Measurements from ENCODE around the gene MAD1L1.

Gene MAD1L1

DNA sequence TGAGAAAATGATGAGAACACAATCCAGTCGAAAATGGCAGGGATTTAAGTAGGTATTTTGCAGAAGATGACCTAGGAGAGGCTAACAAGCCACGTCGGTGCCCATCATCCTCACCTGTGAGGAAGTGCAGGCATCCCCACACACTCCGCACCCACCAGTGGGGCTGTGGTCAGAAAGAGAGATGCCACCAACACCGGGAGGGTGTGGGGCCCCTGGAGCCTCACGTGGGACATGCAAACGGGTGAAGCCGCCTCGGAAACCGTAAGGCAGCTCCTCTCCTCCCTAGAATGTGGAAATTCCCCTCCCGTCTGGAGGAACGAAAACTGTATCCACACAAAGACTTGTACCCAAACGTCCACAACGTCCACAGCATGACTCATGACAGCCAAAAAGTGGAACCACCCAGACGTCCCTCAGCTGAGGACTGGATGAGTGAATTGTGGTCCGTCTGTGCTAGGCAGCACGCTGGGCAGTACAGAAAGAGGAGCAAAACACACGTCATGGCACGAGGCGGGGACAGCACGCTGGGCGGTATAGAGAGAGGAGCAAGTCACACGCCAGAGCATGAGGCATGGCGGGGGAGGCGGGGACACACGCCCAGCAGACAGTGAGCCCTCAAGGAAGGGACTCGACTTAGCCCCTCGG, 316.7 kb downstream of the MAD1L1 start:
- DNase-seq, result no peak

DNA sequence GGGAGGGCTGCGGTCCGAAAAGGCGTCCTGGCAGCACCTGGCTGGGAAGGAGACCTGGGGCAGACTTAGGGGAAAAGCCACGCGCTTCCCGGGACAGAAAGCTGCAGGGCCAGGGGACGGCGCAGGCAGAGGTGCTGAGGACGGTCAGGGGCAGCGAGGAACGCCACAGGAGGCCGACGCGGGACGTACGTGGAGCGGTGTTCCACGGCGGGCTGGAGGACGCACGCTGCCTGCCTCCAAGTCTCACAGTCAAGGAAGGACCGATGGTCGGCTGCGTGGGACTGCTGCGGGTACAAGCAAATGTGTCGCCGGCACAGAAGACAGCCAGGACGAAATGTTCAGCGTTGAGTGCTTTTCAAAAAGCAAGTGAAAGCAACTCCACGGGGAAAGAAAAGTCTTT, 317.4 kb downstream of the MAD1L1 start:
- no peak for DNase-seq

DNA sequence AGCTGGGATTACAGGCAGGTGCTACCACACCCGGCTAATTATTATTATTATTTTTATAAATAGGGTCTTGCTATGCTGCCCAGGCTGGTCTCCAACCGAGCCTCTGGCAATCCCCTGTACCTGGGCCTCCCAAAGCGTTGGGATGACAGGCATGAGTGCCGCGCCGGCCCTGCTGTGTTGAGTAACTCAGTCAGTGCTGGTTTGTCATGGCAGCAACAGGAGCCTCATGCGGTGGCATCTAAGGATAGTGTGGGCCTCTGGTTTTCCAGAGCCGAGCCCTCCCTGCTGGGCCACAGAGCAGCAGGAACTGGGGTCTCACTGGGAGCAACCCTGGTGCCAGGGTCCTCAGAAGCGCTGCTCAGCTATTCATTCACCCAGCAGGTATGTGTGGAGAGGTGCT, 318.0 kb downstream of the MAD1L1 start:
- no peak for DNase-seq

DNA sequence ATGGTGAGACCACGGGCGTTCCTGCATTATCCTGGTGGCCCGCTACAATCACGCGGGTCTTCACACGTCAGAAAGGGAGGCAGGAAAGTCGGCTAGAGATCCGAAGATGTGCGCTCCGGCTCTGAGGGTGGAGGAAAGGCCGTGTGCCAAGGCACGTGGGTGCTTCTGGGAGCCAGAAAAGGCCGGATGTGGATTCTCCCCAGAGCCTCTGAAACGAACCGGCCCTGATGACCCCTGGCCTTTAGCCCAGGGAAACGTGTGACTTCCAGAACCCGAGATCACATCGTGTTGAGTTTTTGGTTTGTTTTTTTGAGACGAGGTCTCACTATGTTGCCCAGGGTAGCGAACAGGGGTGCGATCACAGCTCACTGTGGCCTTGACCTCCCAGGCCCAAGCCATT, 318.4 kb downstream of the MAD1L1 start:
- DNase-seq, result no peak

DNA sequence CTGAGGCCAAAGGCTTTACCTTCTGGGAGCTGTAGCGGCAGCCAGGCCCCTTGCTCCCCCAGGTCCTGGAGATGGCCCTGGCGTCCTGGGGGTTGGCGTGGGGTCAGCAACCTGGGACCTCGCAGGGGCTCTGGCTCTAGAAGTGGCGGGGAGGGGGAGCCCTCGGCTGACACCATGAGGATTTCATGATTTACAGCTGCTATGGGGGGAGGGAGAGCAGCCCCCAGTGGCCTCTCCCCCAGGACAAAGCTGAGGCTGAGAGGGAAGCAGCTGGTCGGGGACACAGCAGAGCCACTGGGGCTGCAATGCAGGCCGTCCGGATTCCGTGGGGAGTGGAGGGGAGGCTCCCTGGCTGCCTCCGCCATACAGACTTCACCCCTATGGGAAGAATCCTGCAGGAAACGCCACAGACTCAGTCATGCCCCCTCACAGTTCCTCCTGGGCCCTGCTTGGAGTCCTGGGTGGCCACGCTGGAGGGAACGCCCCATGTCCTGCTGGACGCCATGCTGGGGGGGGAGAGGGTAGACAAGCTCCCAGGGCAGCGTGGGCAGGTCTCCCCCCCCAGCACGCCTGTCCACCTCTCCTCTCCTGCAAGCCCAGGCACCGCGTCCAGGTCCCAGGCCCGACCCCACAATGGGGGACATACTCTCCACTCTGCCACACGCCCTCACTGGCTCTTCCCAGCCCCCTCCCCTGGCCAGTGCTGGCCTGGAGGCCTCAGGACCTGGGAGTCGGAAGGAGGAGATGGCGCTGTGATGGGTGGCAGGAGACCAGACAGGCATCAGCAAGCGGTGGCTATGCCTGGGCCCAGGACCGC, 319.1 kb downstream of the MAD1L1 start:
- no peak for DNase-seq

DNA sequence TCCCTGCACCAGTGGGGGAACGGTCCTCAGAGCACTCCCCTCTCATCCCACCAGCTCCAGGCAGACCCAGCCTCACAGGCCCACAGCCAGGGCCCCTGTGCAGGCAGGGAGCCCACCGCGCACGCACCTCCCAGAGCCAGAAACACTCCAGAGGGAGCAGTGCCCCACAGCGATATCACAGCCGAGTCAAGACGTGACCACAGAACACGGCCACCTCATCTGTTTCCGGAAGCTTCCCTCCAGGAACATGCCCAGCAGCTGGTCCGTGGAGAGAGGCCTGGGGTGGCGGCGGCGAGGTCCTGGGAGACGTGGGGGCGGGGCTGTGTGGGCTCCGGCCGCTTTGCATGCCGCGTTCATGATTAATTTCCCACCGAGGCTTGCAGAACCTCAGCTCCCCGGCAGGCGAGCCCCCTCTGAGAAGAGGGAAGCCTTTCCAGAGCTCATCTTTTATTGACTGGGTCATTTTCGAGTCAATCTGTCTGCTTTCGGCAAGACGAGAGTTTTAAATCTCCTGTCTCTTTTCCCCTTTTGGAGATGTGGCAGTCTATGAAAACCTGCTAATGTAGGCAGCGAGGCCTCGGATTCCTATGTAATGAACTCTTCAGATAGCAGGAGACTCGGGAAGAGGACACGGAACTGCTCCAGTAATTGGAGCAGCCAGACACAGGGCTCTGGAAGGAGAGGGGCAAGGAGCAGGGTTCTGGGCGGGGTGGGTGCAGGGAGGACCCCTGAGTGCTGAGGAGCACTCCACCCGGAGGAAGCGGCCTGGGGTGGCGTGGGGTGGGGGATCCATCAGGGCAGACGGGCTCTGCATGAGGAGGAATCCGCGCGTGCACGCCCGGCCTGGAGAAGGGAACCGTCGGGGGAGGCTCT, 319.9 kb downstream of the MAD1L1 start:
- no peak for DNase-seq

DNA sequence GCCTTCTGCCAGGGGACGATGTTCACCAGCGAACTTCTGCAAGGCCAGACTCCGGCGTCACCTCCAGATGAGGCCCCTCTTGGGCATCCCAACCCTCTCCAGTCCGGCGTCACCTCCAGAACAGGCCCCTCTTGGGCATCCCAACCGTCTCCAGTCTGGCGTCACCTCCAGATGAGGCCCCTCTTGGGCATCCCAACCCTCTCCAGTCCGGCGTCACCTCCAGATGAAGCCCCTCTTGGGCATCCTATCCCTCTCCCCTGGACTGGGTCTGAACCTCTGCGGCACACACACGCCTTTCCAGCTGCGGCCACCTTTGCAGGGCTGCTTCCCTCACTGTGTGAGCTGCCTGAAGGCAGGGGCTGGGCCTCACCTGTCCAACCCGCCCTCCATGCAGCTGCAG, 321.2 kb downstream of the MAD1L1 start:
- DNase-seq, result no peak

DNA sequence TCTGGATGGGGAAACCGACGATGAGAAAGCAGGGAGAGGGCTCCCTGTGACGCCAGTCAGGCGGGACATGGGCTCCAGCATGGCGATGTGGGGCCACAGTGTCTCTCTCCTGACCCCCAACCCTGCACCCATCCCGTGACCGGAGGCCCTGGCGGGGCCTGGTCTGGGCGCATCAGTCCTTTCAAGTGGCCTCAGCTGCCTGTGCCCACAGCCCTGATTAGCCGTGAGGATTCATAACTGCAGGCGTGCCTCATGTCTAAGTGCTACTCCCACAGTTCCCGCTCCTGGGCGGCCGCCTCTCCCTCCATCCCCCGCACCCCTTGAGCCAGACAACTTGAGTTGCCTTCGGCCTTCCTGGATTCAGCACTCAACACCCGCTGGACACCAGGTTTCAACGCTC, 321.9 kb downstream of the MAD1L1 start:
- DNase-seq, result no peak

DNA sequence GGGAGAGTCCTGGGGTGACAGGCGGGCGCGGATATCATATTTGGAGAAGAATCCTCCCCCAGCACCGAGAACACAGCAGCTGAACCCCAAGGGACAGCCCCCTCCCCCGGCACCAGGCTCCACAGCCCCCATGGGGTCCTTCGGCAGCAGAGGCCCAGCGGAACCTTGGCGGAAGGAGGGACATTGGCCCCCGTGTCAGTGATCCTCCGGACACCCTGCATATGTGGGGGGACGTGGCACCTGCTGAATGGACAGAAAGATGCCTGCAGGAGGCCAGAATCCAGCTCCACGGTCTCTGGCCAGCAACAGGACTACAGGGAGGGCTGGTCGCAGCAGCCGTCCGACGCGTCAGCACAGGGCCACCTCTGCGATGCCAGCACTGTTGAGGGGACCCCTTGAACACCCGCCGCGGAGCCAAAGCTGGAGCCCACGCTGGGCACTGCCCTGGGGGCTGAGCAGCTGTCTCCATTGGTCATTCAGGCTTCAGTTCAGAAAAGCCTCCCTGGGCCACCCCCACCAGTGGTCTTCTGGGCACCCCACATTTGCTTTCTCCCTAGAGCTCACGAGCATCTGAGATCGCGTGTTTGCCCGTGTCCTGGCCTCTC, 322.6 kb downstream of the MAD1L1 start:
- no peak for DNase-seq

DNA sequence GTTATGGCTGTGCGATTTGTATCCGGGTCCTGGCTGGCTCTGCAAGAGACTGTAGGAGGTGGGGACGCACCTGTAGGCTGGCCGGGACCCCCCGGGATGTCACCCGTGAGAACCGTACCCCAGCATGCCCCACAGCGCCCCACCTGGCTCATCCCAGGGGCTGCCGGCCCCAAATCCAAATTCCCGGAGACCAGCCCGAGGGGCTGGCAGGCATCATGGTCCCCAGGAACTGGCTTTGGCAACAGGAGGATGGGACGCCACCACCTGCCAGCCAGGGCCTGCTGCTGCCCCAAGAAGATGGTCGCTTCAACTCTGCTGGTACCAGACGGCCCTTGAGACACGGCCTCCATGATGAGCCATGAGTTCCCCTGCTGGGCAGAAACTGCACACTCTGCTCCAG, 323.3 kb downstream of the MAD1L1 start:
- no peak for DNase-seq

DNA sequence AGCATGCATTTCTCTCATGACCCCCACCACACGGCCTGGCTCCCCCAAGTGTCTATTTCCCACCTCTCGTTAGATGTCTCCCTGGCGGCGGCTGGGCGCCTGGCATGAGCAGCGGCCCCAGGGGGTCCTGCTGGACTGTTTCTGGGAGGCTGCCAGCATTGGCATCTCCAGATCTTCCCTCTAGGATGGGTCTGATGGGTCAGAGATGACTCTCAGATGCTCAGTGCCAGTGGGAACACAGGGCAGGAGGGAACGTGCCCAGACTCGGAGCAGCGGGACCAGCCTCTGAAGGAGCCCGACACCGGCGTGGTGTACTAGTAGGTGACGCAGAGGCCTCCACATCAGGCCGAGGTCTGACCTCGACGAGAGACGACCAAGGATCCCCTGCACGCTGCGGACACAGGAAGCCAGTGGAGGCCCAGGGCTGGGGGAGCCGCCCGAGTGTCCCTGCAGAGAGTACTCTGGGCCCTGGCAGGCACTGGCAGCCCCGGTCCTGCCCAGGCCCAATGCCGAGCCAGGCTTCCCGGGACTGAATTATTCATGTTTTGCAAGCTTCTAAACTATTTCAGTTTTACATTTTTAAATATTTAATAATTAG, 323.8 kb downstream of the MAD1L1 start:
- no peak for DNase-seq

DNA sequence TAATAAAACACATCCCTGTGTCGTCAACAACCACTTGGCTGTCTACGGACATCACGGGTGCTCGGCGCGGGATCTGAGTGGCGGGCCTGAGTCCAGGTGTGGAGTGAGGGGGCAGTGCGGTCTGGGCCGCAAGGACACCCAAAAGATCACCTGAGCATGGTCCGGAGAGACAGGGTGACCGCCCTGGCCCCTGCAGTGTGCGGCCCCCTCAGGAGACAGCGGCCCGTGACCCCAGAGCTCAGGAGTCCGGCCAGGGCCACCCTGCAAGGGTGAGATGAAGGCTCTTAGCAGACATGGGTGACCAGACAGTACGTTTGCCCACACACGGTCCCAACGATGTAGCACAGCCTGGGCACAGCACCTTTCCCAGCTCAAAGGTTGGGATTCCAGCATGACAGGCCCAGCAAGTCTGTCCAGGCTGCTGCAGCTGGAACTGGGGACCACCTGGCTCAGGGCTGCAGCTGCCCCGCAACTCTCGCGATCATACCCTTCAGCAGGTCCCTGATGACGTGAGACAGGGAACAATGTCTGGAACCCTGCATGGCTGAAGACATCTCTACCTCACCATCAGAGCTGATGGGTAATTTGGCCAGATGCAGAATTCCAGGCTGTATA, 324.9 kb downstream of the MAD1L1 start:
- DNase-seq, result no peak

DNA sequence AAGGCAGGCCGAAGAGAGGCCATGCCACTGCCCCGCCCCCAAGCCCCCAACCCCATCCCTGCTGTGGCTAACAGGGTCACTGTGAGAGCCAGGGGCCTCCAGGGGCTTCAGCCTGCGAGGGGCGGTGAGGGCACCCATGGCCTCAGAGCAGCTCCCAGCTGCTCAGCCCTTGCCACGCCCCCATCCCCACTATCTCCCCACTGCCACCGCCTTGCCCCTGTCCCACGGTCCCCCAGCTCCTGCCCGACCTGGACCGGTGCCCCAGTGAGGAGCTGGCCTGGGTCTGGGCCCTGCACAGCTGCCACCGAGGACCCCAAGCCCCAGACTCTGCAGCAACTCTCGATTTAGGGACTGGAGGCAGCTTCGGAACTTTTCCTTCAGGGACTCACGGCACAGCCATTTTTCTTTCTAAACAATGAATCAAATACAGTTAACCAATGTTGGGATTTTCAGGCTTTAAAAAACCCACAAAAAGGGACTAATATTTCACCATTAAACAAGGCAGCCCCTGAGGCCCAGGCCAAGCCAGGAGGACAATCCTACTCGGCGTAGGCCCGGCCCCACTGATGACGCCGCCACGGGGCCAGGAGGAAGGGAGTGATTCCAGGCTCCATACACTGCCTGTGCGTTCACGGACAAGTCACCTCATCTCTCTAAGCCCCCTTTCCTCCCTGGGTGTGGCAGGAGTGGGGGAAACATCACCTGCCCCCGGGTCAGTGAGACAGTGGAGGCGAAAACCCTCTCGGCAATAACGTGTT, 325.6 kb downstream of the MAD1L1 start:
- DNase-seq, result no peak

DNA sequence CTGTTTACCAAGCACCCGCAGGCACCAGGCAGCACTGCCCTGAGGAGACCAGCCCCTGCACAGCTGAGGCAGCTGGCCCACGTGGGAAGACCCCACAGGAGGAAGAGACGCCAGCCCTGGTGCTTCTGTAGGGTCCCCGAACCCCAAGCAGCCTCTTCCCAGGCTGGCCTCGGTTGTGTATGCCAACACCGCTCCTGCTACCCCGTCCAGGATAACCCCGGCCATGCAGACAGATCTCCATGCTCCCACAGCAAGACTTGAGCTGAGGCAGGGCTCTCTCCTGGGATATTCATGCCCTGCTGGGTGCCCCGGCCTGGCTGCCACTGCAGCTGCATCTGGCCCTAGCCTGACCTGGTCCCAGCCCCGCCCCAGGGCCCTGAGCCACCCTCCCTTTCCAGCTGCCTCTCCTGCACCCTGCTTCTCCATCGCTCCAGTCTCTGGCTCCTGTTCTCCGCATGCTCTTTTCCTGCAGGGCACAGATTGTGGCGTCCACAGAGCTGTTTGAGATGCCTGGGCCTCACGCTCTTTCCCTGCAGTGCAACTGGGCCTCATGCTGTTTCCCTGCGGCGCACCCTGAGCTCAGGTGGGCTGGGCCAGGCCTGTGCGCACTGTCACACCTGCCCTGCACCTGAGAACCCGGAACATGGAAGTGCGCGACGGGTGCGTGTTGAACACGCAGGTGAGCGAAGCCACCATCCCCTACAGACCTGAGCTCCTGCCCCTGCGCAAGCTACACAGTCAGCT, 326.5 kb downstream of the MAD1L1 start:
- DNase-seq, result no peak

DNA sequence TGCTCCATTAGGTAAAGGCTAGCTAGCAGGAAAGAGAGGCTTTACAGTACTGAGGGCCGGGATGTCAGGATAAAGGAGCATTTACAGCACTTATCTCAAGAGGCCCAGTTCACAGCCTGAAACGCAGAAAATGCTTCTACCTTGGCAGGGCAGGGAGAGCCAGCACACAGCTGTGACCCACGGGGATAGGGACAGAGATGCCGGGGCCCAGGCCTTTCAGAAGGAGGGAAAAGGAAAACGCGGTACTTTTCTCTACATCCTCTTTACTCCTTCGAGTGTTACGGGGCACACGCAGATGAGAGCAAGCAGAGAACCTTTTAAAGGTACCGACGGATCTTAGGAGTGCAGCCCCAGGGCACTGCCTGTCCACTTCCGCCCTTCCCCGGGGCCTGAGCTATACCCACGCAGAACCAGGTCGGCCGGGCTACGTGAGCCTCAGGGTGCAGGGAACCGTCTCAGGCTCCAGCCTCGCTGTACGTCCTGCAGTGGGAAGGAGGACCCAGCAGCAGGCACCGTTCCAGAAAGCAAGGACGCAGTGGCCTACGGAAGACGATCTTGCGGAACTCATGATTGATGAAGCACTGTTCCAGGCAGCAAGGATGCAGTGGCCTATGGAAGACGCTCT, 330.4 kb downstream of the MAD1L1 start:
- DNase-seq, result no peak

DNA sequence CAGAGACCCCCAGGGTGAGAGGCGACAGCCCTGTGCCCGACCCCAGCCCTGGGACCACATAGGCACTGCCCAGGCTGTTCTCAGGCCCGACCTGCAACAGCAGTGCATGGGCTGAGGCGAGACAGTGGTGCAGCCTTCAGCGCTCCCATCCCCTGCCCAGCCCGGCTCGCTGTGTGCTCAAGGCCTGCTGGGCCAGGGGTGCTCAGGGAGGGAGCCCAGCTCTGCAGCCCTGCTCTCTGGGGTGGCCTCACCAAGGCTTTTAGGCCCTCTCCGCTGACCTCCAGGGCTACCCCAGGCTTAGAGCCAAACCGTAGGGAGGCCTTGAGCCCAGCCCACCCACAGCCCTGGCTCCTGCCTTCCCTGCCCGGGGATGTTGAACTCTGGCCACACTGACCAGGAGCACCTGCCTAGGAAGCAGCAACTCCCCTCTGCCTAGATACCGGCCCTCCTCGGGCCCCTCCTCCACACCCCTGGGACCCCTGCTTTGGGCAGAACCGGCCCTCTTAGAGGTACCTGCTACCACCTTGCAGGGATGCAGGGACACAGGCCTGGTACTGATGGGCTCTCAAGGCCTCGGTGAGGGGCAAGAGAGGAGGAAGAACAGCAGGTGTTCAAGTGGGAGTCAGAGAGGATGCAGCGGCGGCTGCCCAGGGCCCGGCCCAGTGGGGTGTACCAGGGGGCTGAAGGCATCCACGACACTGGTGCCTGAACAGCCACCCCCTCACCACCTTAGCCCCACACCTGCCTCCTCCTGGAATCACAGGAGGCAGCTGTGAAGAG, 331.1 kb downstream of the MAD1L1 start:
- DNase-seq, result no peak

DNA sequence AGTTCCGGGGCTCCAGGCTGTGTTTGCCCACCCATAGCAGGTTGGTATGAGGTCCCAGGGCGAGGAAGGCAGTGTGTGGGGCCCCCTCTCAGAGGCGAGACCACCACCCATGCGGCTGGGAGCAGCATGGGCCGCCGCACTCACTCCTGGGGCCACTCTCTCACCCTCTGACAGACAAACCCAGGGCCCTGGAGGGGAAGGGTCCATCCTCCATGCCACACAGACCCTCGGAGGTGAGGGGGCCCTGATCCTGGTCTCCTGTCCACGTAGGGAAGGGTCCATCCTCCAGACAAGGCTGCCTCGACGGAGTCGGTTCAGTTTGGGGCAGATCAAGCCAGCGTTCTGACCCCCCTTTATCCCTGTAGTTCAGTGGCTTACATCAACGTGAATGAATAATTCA, 331.9 kb downstream of the MAD1L1 start:
- no peak for DNase-seq

DNA sequence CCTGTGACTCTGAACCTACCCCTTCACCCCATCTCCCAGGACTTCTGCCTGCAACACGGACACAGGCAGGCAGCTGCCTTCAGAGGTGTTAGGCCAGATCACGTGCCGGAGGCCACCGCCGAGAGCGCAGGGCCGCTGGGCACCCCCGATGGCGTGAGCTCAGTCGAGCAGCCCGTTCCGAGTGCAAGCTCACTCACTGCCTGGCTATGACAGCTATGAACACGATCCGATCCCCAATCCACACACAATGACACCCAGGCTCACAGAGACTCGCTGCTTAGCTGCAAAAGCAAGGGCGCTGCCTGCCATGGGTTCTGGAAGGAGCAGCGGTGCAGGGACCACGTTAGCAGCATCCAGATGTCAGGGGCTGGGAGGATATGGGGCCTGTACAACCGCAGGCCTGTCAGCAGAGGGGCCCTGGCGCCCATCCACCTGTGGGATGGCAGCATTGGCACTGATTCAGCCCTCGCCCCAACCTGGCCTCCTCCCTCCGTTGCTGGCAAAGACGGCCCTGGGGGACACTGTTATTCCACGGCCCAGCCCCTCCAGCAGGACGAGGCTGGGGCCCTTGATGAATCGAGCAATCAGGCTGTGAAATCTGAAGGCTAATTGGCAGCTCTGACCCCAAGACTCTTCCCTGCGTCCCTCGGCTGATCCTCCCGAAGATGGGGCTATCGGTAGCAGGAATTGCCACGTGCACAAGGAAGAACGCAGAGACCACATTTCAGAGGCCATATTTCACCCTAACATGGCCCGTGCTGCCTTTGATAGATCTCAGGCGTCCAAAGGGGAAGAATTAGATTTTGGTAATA, 332.6 kb downstream of the MAD1L1 start:
- no peak for DNase-seq

DNA sequence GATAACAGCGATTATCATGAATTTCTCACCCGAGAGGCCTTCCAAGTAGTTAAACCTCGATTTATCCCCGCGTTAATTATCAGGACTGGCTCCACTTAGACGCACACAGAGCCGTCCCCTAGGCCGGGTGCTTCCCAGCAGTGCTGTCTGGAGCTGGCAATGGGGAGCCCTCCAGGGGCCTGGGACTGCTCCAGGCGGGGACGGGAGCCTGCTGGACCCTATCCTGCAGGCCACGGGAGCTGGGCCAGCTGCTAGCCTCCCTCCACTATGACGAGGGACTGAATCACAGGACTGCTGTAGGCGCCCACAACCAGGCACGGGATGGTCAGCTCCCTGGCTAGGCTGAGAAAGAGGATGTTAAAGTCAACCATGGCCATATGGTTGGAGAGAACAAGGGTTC, 333.5 kb downstream of the MAD1L1 start:
- no peak for DNase-seq
